ENCODE data around the gene NCOA7.
A peak's percentile ranks its signal among the peaks of the same experiment; 100 is the strongest.

The NCOA7 gene, protein sequence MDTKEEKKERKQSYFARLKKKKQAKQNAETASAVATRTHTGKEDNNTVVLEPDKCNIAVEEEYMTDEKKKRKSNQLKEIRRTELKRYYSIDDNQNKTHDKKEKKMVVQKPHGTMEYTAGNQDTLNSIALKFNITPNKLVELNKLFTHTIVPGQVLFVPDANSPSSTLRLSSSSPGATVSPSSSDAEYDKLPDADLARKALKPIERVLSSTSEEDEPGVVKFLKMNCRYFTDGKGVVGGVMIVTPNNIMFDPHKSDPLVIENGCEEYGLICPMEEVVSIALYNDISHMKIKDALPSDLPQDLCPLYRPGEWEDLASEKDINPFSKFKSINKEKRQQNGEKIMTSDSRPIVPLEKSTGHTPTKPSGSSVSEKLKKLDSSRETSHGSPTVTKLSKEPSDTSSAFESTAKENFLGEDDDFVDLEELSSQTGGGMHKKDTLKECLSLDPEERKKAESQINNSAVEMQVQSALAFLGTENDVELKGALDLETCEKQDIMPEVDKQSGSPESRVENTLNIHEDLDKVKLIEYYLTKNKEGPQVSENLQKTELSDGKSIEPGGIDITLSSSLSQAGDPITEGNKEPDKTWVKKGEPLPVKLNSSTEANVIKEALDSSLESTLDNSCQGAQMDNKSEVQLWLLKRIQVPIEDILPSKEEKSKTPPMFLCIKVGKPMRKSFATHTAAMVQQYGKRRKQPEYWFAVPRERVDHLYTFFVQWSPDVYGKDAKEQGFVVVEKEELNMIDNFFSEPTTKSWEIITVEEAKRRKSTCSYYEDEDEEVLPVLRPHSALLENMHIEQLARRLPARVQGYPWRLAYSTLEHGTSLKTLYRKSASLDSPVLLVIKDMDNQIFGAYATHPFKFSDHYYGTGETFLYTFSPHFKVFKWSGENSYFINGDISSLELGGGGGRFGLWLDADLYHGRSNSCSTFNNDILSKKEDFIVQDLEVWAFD

DNA sequence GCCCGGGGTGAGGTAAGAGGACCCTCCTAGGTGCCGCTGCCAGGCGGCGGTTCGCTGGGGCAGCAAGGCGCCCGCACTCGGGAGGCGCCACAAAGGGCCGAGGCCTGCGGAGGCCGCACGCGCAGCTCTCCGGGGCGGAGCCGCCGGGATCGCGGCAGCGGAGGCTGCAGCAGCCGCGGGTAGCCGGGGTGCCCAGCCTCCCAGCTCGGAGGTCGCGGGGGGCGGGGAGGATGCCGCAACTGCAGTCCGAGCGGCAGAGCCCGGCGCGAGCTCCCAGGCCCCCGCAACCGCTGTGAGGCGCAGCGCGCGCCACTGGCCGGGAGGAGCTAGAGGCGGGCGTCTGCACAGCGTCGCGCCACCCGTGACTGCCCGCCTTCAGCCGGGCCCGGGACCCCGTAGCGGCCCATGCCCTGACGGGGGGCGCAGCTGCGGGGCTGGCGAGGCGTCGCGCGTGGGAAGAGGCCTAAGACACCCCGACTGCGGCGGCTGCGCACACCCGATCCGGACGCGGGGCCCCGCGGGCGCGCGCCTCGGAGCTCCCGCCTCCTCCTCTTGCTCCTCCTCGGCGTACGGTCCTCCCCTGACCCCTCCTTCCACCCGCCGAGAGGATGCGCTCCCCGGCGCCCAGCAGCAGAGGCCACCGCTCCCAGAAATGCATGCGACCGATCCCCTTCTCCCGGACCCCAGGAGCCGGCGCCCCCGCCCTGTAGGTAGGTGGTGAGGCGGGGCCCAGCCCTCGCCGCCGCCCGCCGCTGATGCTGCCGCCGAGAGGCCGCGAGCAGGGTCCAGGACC, at the start of gene NCOA7:
Gene NCOA7, plus strand, starts transcription at position 603 of the 793 bp plus-strand sequence. CDS start 24,395 bp downstream, outside the sequence.
- DNase-seq: peak; percentile 79

DNA sequence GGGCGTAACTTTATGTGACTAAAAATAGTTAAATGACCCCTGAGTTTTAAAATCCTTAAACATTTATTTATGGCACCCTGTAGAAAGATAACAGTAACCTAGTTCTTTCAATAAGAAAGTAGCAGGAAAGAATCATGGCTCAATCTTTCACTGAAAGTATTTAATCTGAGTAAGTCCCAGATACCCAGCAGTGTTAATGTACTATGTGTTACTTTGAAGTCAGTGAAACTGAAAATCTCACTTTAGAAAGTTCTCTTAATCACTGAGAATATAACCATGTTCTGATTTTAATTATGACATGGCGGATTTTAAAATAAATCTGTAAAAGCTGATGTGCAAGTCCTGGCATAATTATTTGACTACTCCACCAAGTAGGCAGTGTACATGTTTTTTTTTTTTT, 49.4 kb upstream of the NCOA7 start:
- DNase-seq: no peak

DNA sequence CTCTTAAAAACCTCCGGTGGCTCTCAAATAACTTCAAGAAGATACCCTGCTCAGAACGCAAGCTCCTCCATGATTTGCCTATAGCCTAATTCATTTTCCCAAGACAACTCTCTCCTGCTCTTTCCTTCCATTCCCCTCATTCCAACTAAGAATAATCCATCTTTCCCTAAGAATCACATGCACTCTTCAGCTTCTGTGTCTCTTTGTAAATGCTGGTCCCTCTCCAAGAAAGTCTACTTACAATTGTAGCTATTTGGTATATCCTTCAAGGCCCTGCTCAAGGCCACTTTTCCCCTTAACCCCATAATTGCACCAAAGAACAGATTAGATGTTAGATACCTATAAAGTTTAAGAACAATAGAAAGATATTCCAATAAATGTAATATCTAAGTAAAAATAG, 48.7 kb upstream of the NCOA7 start:
- no peak for DNase-seq

DNA sequence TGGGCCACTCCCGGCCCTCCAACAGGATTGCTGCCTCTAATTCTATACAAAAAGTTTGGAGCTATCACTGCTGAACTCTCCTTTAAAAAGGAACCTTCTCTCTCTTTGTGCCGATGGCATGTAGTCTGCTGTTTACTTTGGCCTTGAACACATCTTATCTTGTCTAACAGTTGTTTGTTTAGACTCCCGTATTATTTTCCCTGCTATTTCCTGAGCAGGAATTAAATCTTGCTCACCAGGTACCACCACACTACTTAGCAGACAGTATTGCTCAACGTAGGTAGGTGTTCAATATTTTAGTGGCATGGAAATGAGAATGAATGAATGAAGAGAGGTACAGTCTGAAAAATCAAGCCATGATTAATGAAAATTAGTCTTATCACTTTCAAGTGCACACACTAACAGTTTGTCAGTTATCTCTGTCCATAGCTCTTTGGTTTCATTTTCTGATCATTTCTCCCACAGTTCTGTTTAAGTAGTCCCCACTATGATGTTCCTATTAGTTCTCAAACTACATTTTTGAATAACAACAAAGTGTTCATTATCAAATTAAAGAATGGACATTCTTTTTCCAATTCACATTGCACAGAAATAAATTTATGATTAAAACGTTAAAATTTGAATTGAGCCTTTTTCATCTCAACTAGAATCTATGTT, 48.2 kb upstream of the NCOA7 start:
- DNase-seq: no peak

DNA sequence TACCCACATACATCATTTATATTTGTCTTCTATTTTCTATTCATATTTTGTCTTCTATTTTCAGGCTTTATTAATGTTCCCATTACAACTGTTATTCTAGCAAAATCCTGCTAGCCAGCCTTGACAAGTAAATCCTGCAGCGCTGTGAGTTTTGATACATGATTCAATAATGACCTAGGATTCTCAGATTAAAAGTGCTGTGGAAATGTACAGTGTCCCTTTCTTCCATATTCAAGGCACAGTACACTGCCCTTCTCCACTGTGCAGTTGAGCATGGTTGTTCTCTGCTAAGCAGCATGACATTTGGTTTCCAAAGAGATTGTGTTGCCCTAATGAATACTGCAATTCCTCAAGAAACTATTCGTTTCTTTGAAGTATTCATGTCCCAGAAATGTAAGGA, 47.2 kb upstream of the NCOA7 start:
- DNase-seq: peak; percentile 24

DNA sequence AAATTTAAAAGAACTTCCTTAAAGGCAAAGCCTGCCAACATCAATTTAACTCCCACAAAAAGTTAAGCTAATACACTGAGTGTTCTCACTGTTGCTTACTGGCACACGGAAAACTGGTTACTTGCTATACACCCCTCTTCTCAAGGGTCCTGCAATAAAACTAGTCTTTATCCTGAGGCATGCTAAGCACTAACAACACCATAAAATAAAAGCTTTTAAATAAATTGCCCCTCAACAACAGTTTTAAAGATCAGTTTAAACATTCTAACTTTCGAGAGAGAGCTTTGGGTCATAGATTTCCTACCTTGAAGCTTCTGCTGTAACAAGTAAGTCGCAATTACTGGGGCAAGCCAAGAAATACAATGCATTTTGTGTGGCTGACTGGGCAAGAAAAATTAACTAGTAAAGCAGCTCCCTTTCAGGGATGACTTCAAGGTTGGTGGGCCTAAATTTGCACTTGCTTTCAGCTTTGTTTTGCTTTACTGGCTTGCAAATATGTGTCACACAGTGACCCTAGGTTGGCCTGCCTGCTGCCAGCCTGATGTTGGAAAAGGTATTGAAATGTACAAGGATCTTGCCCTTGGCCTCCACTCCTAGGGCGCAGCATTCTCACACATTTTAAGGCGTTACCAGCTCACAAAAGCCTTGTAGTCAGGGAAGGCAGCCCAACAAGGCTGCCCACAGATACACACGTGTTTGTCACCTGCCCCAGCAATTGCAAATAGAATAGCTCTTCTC, 45.3 kb upstream of the NCOA7 start:
- no peak for DNase-seq

DNA sequence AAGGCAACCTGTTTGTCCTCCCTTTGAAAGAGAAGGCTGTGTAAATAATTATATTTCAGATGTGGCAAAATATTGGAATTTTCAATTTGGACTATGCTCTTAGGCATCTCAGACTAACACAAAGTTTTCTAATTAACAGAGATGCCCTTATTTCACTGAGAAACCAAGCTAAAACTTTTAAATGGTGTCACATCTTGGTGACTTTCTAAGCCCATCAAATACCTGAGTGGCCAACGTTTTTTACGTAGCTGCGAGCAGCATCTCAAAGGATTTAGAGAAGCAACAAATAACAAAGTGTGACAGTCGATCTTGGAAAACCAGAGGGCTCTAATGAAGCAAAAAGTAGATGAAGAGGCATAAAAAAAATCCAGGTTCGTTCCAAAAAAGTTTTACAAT, 44.7 kb upstream of the NCOA7 start:
- DNase-seq: no peak

GRCh38 chr6:125746731-125747588, 43.8 kb upstream of the NCOA7 start:
- DNase-seq: peak; percentile 96

DNA sequence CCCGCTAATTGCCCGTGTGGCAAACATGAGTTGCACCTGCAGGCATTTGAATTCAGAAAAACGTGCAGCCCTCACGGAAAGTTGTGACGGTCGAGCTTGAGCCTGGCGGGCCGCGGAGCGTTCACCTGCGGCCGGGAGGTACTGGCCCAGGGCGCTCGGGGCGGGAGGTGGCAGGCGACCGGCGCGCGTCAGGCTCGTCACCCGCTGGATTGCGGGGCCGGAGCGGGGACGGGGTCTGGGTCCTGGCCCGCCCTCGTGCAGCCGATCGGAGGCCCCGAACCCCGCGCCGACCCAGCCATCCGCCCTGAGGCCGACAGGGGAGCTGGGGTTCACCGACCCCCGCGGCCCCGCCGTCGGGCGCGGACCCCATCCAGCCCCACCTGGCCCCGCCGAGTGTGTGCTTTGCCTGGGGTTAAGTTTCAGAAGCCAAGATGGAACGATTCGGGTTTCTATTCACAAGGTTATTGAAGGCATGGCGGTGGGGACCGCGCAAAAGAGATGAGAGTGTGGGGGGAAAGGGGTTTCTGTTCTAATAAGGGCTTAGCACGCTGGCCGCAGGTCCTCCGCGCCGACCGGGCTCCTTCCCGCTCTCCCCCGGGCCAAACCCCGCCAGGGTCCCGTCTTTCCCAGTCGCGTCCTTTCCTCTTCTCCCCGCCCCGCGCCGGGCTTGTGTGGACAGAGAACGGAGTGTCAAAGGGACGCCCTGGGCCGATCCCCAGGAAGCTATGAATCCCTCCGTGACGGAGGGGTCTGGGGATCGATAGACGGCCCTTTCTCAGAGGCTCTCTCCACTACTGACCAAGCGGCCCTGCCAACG, 43.0 kb upstream of the NCOA7 start:
- DNase-seq: peak; percentile 71

- peak; percentile 74 for DNase-seq
These were observed 42.2 kb upstream of the NCOA7 start for GRCh38 chr6:125748406-125749172.

- DNase-seq: peak; percentile 96
These were observed 41.4 kb upstream of the NCOA7 start, which contains the start of gene HEY2 for GRCh38 chr6:125749173-125749864. Gene HEY2 (plus strand): TSS chr6:125749632. CDS start chr6:125749777, 145 bp downstream.

GRCh38 chr6:125749865-125750691, 40.7 kb upstream of the NCOA7 start:
- peak; percentile 90 for DNase-seq

- DNase-seq: no peak
These were observed 39.9 kb upstream of the NCOA7 start for GRCh38 chr6:125750692-125751333.

DNA sequence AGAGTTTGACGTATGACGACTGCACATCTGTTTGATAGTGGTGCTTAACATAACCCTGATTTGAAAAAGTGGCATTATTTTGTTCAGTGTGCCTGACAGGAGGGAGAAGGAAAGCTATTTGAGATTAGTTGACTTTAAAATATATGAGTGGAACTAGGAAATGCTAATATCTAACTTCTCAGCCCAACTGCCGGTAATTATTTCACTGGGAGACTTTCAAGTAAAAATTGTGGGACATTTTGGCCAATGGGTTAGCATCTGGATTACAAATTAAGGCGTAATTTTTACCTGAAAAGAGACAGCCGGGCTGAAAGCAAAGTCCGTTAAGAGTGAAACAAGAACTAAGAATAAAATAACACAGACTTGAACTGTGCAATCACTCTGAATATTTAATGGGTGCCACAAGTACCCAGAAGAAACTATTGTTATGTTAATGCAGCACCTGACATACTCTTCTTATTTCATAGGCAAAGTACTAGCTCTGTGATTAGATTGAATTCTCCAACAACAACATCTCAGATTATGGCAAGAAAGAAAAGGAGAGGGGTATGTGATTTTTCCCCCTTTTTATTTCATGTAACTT, 39.3 kb upstream of the NCOA7 start:
- DNase-seq: no peak

- DNase-seq: no peak
These were observed 38.0 kb upstream of the NCOA7 start for GRCh38 chr6:125752773-125753172.

- no peak for DNase-seq
These were observed 37.4 kb upstream of the NCOA7 start for GRCh38 chr6:125753218-125753936.
